ENCODE measurements around the gene IVNS1ABP.

DNA sequence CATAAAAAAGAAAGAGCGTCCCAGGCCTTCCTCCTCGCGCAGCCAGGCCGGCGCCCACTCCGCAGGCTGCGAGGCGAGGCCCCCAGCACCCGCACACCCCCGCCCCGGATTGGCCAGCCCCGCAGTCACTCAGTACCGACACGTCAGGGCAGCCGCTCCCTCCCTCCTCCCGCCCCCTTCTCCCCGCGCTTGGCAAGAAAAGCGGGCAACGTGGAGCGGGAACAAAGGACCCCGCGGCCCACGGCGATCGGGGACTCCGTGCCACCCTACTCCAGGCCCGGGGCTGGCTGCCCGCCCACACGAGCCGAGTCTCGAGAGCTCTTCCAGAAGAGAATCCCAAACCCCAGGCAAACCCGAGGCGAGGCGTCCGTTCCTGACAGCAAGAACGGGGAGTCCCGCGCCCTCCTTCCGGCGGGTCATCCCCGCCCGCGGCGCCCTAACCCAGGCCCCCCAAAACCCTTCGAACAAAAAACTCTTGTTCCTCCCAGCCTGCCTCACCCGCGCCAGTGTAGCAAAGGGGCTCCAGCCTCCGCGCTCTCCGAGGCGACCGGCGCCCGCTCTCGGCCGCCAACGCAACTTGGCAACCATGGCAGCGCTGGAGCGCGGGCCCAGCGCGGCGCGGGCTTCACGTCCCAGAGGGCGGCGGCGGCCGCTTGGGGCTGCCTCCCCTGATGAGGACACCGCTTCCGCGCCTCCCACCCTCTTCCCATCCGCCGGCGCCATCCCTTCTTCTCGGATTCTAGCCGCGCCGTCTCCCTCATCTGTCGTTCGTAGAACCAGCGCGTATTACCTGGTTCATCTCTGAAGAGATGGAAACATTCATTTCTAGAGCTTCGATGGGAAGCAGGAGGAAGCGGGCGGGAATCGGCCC lies 645 bp downstream of the IVNS1ABP start:
- TF ChIP-seq, protein P1, sequence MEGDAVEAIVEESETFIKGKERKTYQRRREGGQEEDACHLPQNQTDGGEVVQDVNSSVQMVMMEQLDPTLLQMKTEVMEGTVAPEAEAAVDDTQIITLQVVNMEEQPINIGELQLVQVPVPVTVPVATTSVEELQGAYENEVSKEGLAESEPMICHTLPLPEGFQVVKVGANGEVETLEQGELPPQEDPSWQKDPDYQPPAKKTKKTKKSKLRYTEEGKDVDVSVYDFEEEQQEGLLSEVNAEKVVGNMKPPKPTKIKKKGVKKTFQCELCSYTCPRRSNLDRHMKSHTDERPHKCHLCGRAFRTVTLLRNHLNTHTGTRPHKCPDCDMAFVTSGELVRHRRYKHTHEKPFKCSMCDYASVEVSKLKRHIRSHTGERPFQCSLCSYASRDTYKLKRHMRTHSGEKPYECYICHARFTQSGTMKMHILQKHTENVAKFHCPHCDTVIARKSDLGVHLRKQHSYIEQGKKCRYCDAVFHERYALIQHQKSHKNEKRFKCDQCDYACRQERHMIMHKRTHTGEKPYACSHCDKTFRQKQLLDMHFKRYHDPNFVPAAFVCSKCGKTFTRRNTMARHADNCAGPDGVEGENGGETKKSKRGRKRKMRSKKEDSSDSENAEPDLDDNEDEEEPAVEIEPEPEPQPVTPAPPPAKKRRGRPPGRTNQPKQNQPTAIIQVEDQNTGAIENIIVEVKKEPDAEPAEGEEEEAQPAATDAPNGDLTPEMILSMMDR (IDR thresholded peaks at IDR 0.05 in 4 of 5, conservative IDR thresholded peaks at IDR 0.05 in 1 of 5) = no peak
- TF ChIP-seq POLR2A (IDR thresholded peaks at IDR 0.05) = peak; percentile 55 to 68
